NCI-H345 treated with DMSO at 0.1 percent for 48 hours (cell line): ENCODE results near the gene VCL.
"Not testable (repeated sequence)": the region's sequence is repeated elsewhere in the genome, so short reads cannot be mapped to it uniquely, and the experiment has no call there.

Experiments
- DNase-seq: peaks from one replicate; lab custom pipeline; 2025; ENCODE audit not compliant: unreplicated experiment; lab: John Stamatoyannopoulos, UW

VCL gene

DNA sequence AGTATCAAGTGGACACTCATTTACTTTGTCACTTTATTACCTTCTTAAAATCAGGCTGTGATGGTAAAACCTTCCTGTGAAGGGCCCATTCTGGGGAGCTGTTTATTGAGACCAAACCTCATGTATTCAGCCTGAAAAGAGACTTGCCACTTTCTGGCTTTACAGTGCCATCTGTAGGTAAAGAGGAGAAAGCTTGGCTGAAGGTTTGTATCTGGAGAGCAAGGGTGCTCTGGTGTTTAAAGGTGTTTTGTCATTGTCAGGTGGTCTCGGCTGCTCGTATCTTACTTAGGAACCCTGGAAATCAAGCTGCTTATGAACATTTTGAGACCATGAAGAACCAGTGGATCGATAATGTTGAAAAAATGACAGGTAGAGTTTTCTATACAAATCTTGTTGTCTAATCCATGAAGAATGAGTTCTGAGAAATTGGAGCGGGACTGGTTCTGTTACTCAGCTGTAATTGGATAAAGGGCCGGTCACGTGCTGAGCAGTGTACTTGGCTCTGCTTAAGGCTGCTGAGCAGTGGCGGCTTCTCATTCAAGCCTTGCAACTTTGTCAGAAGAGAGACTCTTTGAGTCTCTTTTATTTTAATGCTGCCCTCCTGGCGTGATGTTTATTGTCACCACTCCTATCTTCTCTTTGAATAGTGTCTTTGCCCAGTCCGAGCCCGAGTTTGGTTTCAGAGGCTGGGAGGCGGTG, 105.8 kb downstream of the VCL start:
- no peak for DNase-seq

DNA sequence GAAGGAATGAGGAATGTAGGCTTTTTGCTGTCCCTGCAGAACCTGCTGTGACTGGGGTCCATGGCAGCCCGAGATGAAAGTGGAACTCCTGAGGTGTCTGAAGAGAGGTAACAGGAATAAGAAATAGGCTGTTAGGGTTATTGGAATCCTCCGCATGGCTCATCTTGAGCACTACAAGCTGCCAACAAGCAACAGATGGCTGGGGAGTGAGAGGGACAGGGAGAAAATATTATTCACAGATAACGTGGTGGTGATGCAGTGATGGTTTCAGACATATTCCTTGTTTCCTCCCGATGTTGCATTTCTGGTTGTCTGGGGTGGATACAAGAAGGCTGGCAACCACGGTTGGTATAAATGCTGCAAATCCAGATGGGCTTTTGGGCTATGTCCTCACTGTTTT, 106.6 kb downstream of the VCL start:
- DNase-seq: no peak

DNA sequence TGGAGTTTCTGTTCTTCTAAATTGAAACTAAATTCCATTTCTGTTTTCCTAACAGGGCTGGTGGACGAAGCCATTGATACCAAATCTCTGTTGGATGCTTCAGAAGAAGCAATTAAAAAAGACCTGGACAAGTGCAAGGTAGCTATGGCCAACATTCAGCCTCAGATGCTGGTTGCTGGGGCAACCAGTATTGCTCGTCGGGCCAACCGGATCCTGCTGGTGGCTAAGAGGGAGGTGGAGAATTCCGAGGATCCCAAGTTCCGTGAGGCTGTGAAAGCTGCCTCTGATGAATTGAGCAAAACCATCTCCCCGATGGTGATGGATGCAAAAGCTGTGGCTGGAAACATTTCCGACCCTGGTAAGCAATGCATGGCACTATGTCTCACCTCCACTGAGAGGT, 107.1 kb downstream of the VCL start:
- DNase-seq: no peak

DNA sequence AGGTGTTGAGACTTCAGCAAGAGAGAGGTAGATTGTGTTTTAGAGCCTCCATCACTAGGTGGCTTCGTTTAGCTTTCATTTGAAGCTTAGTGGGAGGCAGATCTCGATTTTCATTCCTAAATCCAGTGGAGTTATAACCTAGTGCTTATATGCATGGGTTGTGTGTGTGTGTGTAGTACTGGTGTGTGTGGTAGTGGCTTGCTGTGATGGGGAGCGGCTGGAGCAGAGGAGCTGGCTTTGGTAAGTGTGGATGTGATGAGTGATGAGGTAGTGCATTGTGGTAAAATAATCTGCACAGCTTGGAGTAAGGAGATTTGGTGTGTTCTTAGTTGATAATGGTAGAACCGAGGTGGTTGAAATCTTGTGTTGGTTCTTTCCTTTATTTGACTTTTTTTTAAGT, 109.5 kb downstream of the VCL start:
- no peak for DNase-seq

DNA sequence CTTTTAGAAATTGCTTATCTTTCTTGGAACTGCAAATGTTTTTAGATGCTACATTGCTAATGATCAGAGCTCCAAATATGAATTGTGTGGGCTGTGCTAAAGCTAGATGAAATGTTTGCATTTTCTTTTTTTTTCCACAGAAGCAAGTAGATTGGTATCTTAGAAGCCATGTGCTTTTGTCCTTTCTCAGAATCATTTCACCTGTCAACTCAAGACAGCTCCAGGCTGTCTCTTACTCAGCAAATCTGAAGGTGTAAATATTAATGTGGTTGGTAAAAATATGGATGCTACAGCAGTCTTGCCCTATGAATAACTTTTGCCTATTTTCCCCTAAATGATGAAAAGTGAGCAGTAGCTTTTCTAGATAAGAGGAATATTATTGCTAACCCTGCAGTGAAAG, 111.5 kb downstream of the VCL start:
- DNase-seq: no peak

DNA sequence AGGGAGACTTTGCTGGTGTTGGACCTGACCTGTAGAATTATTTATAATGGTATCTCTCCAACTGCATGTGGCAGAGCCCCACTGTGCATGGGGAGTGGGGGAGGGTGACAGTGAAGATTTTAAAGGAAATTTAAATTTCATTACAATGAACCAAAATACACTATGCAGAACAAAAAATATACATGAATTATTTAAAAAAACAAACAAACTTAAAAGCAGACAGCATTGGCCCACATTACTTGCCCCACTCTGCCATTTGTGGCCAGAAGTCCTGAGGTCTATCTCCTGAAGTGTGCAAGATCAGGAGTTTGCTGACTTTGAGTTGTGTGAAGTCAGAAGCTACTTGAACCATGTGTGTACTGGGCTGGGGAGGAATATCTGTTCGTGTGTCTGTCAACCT, 112.2 kb downstream of the VCL start:
- DNase-seq: no peak

DNA sequence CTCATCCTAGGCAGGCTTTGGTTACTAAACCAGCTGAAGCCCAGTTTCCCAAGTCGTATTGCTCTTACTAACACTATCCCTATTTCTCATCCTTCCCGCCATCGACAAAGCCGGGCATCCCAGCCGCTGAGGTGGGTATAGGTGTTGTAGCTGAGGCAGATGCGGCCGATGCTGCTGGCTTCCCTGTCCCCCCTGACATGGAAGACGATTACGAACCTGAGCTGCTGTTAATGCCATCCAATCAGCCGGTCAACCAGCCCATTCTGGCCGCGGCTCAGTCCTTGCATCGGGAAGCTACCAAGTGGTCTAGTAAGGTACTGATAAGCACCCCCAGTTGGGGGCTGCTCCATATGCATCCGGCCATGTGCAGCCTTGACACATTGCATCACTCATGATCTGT, 113.9 kb downstream of the VCL start:
- no peak for DNase-seq

DNA sequence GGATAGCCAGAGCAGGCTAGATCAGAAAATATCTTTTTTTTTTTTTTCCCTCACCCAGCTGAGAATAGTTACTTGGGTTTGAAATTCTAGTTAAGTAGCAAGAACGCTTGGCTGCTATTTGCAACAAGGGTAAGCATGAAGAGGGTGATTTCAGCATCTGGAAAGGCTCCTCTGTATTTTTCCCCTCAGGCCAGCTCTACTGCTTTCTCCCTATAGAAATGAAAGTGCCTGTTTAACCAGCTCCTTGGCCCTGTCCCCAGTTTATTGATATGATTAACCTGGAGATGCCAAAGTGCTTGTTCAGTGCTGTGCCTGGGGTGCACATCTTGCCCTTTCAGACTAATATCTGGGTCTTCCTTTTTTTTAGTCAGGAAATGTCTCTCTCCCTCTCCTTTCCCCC, 115.6 kb downstream of the VCL start:
- no peak for DNase-seq

DNA sequence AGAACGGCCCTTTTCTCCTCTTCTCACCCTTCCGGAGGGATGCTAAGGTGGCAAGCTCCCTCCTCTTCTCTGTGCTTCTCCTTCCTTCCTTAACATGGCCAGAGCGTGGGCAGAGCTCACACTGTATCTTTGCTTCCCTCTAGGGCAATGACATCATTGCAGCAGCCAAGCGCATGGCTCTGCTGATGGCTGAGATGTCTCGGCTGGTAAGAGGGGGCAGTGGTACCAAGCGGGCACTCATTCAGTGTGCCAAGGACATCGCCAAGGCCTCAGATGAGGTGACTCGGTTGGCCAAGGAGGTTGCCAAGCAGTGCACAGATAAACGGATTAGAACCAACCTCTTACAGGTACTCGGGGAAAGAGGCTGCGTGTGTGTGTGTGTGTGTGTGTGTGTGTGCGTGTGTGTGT, 116.1 kb downstream of the VCL start:
- no peak for DNase-seq

DNA sequence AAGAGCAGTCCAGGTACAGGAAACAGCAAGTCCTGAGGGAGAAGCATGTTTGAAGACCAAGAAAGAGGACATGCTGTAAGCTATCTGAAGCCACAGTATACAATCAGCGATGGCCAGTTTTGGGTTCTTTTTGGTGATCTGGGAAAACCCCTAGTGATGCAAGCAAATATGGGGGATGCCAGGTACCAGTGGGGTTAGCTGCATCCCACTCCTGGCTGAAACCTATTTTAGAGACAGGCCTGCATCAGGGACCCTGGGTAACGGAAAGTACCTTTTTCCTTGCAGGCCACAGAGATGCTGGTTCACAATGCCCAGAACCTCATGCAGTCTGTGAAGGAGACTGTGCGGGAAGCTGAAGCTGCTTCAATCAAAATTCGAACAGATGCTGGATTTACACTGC, 119.8 kb downstream of the VCL start:
- no peak for DNase-seq

DNA sequence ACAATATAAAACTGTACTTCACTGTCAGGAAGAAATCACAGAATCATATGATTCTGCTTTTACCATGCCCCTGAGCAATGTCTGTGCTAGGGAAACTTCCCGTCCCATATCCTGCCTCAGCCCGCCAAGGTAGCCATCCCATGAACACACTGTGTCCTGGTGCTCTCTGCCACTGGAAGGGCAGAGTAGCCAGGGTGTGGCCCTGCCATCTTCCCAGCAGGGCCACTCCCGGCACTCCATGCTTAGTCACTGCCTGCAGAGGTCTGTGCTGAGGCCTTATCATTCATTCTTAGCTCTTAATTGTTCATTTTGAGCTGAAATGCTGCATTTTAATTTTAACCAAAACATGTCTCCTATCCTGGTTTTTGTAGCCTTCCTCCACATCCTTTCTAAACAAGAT, 120.9 kb downstream of the VCL start:
- DNase-seq: no peak

DNA sequence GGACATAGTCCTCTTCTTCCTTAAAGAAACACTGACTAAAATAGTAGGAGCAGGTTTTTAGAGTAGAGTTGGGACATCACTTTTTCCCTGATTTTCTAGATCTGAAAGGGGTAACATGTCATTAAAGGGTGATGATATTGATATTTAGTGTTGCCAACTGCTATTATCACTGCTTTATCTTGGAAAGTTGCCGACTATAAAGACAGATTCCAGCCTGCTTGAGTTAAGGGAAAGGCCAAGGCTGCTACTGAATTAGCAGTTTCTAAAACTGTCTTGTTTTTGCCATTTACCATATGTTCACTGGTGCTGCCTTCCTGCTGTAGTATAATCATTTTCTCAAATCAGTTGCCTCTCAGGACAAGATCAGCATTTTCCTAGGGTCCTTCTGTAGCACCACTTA, 123.0 kb downstream of the VCL start:
- DNase-seq: no peak

DNA sequence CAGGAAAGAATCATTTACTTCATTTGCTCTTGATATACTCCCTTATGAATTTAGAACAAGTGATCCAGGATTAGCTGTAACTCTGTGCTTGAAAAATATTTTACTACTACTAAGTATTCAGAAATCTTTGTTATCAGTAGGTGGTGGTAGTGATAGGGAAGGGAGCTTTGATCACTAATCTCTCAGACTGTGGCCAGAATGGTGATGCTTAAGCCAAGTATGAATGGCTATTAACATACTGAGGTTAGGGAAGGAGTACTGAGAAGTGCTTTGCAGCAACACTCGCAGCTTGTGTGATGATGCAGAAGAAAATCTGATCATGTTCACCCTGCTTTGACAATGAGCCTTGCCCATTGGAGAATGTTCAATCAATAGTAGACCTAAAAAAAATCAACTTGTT, 123.5 kb downstream of the VCL start:
- no peak for DNase-seq

DNA sequence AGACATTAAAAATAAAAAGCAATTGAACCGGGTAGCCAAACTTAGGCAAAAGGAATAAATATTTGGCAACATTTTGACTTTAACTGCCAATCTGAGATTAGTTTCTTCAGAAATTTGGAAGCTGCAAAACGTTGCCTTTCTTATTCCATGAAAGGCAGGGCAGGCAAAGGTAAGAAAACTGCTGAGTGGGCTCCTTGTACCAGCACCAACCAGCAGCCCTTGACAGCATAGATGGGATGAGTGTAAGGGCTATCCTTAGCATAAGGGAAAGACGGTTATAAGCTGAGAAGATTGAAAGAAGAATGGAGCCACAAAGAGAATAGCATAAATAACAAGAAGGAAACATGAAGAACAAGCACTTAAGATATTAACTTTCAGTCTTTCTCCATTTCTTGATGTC, 124.1 kb downstream of the VCL start:
- no peak for DNase-seq

DNA sequence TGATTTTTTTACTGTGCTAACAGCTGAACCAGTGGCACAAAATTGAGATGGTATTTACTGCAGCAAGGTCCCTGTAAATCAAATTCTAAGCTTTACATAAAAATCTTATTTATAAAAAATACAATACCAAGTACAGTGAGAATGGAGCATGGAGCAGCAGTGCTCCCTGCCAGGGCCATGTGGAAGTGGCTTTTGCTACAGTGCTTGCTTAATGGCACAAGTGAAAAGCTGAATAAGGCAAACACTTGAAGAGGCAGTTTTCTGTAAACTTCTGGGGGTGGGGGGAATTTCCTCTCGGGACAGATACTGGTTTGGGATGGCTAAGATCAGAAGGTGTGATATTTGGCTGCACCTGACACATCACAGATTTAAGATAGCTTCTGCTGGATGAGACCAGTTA, 125.2 kb downstream of the VCL start:
- no peak for DNase-seq

DNA sequence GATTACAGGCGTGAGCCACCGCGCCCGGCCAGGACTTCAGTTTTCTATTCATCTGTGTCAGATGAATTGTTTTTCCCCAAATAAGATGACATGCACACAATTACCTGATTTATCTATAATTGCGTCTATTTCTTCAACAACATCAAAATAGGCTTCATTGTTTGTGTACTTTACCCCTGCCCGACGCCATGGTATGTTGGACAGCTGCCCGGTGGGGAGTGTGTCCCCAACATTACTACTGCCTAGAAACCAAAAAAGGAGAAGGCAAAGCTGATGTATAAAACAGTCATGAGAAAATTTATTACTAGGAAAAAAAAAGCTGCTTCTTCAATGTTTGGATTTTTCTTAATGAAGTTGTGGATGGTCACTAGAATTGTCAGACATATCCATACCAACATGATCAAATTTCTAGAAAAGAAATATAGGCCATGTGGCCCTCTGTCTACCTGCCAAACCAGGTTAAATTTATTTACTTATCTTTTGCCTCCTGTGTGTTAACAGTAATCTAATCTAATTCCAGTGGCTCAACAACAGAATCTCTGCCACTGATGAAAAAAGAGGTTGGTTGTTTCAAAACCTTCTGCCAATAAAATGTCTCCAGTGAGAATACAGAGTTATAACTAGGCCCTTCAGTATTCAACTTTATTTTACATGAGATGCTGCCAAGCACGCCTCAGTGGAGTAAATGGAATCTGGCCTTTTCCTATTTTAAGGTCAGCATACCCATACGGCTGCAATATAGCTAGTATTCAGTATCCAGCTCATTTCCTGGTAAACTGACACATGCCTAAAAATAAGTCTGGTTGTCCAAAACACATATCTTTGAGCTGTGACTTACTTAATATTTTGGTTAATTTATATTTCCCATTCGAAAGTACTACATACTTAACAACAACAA, 136.3 kb downstream of the VCL start:
- no peak for DNase-seq

DNA sequence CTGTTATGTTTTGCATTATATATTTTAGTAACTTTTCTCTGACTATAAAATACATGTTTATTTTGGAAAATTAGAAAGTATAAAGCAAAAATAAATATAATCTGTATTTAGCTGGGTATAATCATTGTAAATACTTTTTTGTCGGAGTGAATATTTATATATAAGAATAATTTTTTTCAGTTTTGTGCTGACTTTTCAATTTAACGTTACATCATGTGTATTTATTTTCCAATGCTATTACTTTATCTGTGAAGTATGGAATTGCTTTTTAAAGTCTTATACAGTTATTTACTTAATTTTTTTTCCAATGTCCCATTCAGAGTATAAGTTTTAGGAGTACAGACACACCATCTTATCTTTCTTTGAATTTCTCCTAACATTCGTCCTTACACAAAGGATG, 137.5 kb downstream of the VCL start:
- no peak for DNase-seq

DNA sequence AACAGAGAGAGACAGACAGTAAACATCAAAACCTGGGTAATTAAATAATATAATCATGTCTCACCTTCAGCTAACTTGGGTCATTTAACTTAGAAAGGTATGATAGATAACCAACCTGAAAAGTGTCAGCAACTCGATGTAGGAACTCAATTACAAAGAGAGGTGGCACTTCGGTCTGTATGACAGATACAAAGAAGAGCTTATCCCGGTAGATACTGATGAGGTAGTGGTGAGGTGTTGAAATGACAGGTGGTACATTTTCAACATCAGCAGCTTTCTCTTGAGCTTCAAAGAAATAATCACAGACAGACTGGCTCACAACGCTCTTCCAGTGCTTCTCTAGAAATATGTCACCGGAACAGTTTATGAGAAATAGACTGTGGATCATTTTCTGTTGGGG, 140.1 kb downstream of the VCL start:
- DNase-seq: no peak

DNA sequence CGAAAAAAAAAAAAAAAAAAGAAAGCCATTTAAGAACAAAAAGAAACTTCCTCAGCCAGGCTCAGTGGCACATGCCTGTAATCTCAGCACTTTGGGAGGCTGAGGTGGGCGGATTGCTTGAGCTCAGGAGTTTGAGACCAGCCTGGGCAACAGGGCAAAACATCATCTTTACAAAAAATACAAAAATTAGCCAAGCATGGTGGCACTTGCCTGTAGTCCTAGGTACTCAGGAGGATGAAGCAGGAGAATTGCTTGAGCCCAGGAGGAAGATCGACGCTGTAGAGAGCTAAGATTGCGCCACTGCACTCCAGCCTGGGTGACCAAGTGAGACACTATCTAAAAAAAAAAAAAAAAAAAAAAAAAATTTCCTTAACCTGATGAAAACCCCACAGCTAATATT, 140.7 kb downstream of the VCL start:
- DNase-seq: not testable (repeated sequence)

DNA sequence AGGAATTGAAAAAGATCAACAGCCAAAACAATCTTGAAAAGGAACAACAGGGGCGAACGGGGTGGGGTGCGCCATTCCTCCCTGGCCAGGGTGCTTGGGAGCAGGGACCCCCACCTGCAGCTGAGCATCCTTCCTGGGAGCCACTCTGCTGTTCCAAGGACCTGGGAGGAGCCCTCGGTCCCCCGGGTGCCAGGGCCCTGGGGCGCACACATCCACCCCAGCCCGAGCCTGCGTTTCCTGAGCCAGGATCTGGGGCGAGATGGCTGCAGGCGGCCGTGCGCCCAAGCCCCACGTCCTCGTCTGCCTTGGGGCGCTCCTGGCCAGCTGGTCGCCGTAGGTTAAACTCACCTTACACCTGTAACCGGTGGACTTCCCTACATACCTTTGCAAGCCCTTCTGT, 142.1 kb downstream of the VCL start:
- no peak for DNase-seq

DNA sequence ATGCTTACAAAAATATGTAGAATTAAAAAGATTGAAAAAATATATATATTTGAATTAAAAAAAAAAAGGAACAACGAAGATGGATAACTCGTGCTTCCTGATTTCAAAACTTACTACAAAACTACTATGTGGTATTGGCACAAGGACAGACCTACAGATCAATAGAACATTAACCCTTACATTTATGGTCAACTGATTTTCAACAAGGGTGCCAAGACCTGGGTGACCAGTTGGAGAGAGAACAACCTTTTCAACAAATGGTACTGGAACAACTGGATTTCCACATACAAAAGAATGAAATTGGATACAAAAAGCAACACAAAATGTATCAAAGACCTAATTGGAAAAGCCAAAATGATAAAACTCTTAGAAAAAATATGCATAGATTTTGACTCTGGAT, 142.6 kb downstream of the VCL start:
- no peak for DNase-seq

DNA sequence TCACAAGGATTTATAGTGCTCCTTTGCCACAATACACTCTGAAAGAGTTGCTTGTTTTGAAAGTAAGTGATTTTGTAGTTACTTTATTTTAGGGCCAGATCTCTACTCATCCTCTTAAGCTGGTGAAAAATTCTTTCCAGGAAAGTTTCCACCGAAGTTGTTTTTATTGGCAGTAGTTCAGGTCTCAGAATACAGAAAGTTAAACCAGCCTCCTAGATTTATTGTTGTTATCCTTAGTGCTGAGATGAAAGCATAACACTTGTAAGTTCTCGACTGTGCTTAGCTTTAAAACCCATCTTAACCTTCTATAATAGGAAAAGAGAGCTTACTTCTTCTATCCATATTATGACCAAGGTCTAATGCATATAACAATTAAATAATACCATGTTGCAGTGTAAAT, 147.2 kb downstream of the VCL start:
- no peak for DNase-seq

DNA sequence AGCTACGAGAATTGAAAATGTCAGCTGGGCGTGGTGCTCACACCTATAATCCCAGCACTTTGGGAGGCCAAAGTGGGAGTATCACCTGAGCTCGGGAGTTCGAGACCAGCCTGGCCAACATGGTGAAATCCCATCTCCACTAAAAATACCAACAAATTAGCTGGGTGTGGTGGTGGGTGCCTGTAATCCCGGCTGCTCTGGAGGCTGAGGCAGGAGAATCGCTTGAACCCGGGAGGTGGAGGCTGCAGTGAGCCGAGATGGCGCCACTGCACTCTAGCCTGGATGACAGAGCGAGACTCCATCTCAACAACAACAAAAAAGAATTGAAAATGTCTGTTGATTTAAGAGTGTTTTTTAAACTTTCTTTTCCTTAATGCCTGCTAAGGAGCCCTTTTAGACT, 149.1 kb downstream of the VCL start:
- not testable (repeated sequence) for DNase-seq
